Suppressor macrophage (primary cell): ENCODE data around the gene MIPEP.
"Not testable (repeated sequence)": the region's sequence is repeated elsewhere in the genome, so short reads cannot be mapped to it uniquely, and the experiment has no call there.

Experiments
- DNase-seq, 4 experiments: peaks; one replicate each; pipeline ENCODE4 v3.0.0-alpha.2; 2020 to 2022

MIPEP gene

GRCh38 chr13:23771956-23772355 is 117.2 kb downstream of the MIPEP start:
- DNase-seq = no peak

- DNase-seq = peak in 1 of 4 experiments; percentile 8
Measured at GRCh38 chr13:23771552-23771951, 117.6 kb downstream of the MIPEP start.

GRCh38 chr13:23770973-23771372 is 118.2 kb downstream of the MIPEP start:
- no peak for DNase-seq

GRCh38 chr13:23770428-23770827 is 118.8 kb downstream of the MIPEP start:
- DNase-seq = no peak

GRCh38 chr13:23769401-23769800 is 119.8 kb downstream of the MIPEP start:
- no peak for DNase-seq

- DNase-seq = no peak
Measured at GRCh38 chr13:23767838-23768237, 121.4 kb downstream of the MIPEP start.

- no peak for DNase-seq
Measured at GRCh38 chr13:23766939-23767338, 122.3 kb downstream of the MIPEP start.

- no peak for DNase-seq
Measured at GRCh38 chr13:23766283-23766682, 122.9 kb downstream of the MIPEP start.

- DNase-seq = no peak
Measured at GRCh38 chr13:23765531-23765930, 123.7 kb downstream of the MIPEP start.

GRCh38 chr13:23763318-23763717 is 125.9 kb downstream of the MIPEP start:
- DNase-seq = no peak

- not testable (repeated sequence) for DNase-seq
Measured at GRCh38 chr13:23761760-23762159, 127.4 kb downstream of the MIPEP start.

- DNase-seq = no peak
Measured at GRCh38 chr13:23760000-23760399, 129.2 kb downstream of the MIPEP start.

- no peak for DNase-seq
Measured at GRCh38 chr13:23758798-23759527, 130.2 kb downstream of the MIPEP start.

GRCh38 chr13:23754997-23755396 is 134.2 kb downstream of the MIPEP start:
- no peak for DNase-seq

GRCh38 chr13:23754506-23754905 is 134.7 kb downstream of the MIPEP start:
- no peak for DNase-seq

GRCh38 chr13:23753458-23753857 is 135.7 kb downstream of the MIPEP start:
- DNase-seq = no peak

GRCh38 chr13:23752111-23753001 is 136.8 kb downstream of the MIPEP start:
- peak in 1 of 4 experiments; percentile 3 for DNase-seq

- DNase-seq = no peak
Measured at GRCh38 chr13:23751195-23751594, 138.0 kb downstream of the MIPEP start.

- peak in 2 of 4 experiments; percentile 6 to 8 for DNase-seq
Measured at GRCh38 chr13:23750383-23751121, 138.6 kb downstream of the MIPEP start.

- no peak for DNase-seq
Measured at GRCh38 chr13:23749288-23749873, 139.8 kb downstream of the MIPEP start.

- no peak for DNase-seq
Measured at GRCh38 chr13:23748109-23748990, 140.8 kb downstream of the MIPEP start.

GRCh38 chr13:23746141-23746540 is 143.1 kb downstream of the MIPEP start:
- DNase-seq = not testable (repeated sequence)
